Measurements from ENCODE around the gene C2. TPM values are rescaled to one million over a fixed set of nuclear protein-coding genes. Genes with fewer than 3 reads are reported as not detected.

The C2 gene
- total RNA-seq, 1 donor from 2014 or later = 2.2 TPM

DNA sequence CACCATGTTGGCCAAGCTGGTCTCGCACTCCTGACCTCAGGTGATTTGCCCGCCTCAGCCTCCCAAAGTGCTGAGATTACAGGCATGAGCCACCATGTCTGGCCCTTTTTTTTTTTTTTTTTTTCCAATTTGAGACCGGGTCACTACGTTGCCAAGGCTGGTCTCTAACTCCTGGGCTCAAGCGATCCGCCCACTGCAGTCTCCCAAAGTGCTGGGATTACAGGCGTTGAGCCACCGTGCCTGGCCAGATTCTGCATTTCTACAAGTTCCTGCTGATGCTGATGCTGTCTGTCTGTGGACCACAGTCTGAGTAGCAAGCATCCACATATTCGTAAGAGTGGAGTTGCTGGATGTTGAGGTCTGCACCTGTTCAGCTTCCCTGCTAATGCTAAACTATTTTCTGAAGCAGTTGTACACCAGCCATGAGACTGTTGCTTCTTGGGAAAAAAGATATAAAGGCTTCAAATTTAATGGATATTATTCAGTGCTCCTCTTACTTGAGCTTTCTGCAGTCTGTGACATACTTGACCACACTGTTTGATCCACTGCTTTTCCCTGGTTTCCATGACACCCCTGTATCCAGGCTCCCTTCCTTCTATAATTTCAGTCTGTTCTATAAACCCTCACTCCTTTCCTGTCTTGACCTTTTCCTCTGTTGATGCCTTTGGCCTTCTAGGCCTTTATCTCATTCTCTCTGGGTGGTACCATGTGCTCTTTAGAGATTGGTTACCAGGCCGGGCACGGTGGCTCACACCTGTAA lies 15.5 kb upstream of the C2 start:
- Mint-ChIP-seq H3K27ac (no peak overlapping the region), H3K4me3 (no peak overlapping the region), H3K27me3 (no peaks in the 10 kb centered on the region), H3K9me3 (peaks cover 10% of the 10 kb centered on the region), H3K4me1 (ENCODE audit: unreplicated experiment) (no peaks in the 10 kb centered on the region), H3K36me3 (no peaks in the 10 kb centered on the region)
- TF ChIP-seq, protein P1, sequence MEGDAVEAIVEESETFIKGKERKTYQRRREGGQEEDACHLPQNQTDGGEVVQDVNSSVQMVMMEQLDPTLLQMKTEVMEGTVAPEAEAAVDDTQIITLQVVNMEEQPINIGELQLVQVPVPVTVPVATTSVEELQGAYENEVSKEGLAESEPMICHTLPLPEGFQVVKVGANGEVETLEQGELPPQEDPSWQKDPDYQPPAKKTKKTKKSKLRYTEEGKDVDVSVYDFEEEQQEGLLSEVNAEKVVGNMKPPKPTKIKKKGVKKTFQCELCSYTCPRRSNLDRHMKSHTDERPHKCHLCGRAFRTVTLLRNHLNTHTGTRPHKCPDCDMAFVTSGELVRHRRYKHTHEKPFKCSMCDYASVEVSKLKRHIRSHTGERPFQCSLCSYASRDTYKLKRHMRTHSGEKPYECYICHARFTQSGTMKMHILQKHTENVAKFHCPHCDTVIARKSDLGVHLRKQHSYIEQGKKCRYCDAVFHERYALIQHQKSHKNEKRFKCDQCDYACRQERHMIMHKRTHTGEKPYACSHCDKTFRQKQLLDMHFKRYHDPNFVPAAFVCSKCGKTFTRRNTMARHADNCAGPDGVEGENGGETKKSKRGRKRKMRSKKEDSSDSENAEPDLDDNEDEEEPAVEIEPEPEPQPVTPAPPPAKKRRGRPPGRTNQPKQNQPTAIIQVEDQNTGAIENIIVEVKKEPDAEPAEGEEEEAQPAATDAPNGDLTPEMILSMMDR (conservative IDR thresholded peaks at IDR 0.05) = no peak
- DNase-seq (ENCODE audit: extremely low spot score, unreplicated experiment) = no peak

DNA sequence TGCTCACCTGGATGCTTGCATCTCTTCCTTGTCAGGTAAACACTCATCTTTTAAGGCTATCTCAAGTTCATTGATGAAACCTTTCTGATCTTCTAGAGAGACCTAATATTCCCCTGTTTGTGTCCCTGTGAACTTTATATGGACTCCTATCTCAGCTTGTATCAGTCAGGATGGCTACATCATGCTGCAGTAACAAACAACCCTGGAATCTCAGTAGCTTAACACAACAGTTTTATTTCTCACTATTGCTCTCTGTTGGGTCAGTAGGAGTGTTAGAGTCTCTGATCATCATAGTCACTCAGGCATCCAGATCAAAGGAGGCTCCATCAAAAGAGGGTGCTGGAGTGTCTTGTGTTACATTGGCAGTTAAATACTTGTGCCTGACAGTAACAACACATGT lies 12.2 kb upstream of the C2 start:
- no peaks in the 10 kb centered on the region for H3K36me3 Mint-ChIP-seq
- TF ChIP-seq, protein P1 (conservative IDR thresholded peaks at IDR 0.05) = no peak
- peaks cover 10% of the 10 kb centered on the region for H3K9me3 Mint-ChIP-seq
- H3K27me3 Mint-ChIP-seq = no peaks in the 10 kb centered on the region
- H3K27ac Mint-ChIP-seq = peak overlapping the region; percentile 71
- peak overlapping the region; percentile 21 for H3K4me3 Mint-ChIP-seq
- DNase-seq (ENCODE audit: extremely low spot score, unreplicated experiment) = no peak
- H3K4me1 Mint-ChIP-seq (ENCODE audit: unreplicated experiment) = peaks cover 4% of the 10 kb centered on the region

DNA sequence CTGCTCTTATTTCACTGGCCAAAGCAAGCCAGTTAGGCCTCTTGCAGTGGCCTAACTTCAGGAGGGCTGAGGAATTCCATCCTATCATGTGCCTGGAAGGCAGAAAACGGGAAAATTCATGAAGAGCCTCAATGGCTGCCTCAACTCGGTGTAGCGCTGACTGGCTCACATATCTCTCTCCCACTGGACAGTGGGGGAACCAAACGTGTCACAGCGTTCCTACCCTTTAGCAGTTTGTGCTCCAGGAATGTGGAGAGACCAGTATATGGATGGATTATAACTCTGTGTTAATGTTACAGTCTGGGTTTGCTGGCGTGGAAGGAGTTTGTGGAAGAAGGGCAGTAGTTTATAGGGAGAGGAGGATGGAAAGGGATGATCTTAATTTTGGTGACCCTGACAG lies 11.8 kb upstream of the C2 start:
- TF ChIP-seq, protein P1 (conservative IDR thresholded peaks at IDR 0.05) = no peak
- Mint-ChIP-seq H3K9me3 (peaks cover 10% of the 10 kb centered on the region), H3K27ac (peak overlapping the region; percentile 71), H3K27me3 (no peaks in the 10 kb centered on the region), H3K4me1 (ENCODE audit: unreplicated experiment) (peaks cover 4% of the 10 kb centered on the region), H3K36me3 (no peaks in the 10 kb centered on the region), H3K4me3 (peak overlapping the region; percentile 21)
- no peak for DNase-seq (ENCODE audit: extremely low spot score, unreplicated experiment)

DNA sequence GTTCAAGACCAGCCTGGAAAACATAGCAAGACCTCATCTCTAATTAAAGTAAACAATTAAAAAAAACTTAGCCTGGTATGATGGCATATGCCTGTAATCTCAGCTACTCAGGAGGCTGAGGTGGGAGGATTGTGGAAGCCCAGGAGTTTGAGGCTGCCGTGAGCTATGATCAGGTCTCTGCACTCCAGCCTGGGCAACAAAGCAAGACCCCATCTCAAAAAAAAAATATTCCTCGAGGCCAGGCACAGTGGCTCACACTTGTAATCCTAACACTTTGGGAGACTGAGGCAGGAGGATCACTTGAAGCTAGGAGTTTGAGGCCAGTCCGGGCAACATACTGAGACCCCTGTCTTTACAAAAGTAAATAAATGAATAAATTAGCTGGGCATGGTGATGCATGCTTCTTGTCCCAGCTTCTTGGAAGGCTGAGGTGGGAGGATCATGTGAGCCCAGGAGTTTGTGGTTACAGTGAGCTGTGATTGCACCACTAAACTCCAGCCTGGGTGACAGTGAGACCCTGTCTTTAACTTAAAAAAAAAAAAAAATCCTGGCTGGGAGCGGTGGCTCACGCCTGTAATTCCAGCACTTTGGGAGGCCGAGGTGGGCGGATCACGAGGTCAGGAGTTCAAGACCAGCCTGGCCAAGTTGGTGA lies 9.3 kb upstream of the C2 start:
- H3K9me3 Mint-ChIP-seq = peaks cover 10% of the 10 kb centered on the region
- no peak overlapping the region for H3K27ac Mint-ChIP-seq
- TF ChIP-seq, protein P1 (conservative IDR thresholded peaks at IDR 0.05) = no peak
- H3K4me3 Mint-ChIP-seq = no peak overlapping the region
- peaks cover 4% of the 10 kb centered on the region for H3K4me1 Mint-ChIP-seq (ENCODE audit: unreplicated experiment)
- no peaks in the 10 kb centered on the region for H3K27me3 Mint-ChIP-seq
- H3K36me3 Mint-ChIP-seq = no peaks in the 10 kb centered on the region
- DNase-seq (ENCODE audit: extremely low spot score, unreplicated experiment) = no peak

DNA sequence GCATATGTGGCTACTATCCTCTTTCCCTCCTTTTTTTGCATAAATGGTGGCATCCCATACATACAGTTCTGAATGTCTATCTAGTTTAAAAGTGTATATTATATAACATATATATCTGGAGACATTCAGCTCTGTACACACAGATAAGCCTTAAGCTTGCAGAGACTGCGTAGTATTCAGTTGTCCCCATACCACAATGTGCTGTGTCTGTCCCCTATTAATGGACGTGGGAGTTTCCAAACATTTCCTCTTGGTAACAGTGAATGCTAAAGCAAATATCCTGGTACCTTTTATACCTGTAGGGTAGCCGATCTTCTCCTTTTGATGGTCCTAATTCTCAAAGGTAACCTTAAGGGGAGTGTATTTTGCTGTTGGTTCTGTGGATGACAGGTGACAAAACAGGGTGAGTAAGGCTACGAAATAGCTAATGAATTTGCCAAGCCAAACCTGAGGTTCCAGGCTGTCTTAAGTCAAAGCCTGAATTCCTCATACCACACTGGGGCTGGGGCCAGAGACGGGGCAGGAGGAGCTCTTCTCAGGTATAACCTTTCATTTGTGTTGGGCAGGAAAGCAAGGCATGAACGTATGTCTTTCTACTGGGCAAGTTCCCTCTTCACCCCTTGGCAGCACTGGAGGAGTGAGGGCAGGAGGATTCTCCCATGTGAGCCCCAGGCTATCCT lies 7.8 kb upstream of the C2 start:
- Mint-ChIP-seq H3K4me3 (peak overlapping the region; percentile 40), H3K36me3 (no peaks in the 10 kb centered on the region), H3K27me3 (no peaks in the 10 kb centered on the region), H3K27ac (peak overlapping the region; percentile 91), H3K4me1 (ENCODE audit: unreplicated experiment) (peaks cover 4% of the 10 kb centered on the region), H3K9me3 (peaks cover 10% of the 10 kb centered on the region)
- DNase-seq (ENCODE audit: extremely low spot score, unreplicated experiment) = no peak
- TF ChIP-seq, protein P1 (conservative IDR thresholded peaks at IDR 0.05) = no peak
